ENCODE measurements around the gene SLC44A1. TPM values are rescaled to one million over a fixed set of nuclear protein-coding genes. Genes with fewer than 3 reads are reported as not detected.

The SLC44A1 gene
- total and polyA plus RNA-seq, 10 of the 15 experiments (the other 5 are each of a cell fraction or from before 2014, with no cell fraction given), result 2.4 to 21.2 (median 12.4) TPM

DNA sequence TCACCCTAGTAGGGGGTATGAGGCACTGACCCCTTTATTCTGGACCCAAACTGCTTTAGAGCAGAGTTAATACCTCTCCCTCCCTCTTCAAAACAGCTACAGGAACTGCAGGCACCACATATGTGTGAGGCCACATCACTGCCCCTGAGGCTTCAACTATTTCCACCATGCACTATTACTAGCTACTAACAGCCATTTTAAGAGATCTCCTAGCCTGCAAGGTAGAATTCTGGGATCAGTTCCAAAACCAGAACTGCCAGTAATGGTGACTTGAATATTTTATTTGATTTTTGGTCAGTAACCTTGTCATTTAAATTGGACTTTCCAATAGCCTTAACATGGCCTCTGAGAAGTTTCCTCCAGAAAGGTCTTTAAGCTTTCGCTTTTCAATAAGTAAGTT lies 148.1 kb downstream of the SLC44A1 start:
- WGBS (ENCODE audit: insufficient coverage, insufficient replicate concordance, low lambda C conversion rate, missing lambda C conversion rate), result 100% methylated on average over 1 of the region's 1 CpG
- no peak for DNase-seq (ENCODE audit: low read depth, low spot score)
- Histone ChIP-seq H3K4me1 (ENCODE audit: control insufficient read depth, insufficient read depth, low read length) (no peaks in the 10 kb centered on the region), H3K4me2 (ENCODE audit: control insufficient read depth, insufficient read depth) (no peak overlapping the region), H3K27ac (ENCODE audit: control insufficient read depth, insufficient read depth) (no peak overlapping the region), H3K36me3 (ENCODE audit: control insufficient read depth in 2 of 2, insufficient read depth in 2 of 2, low read length in 1 of 2) (no peaks in the 10 kb centered on the region), H3K9ac (ENCODE audit: control insufficient read depth, insufficient read depth, low read length) (no peak overlapping the region), H3K27me3 (replicated peaks in 1 of 2; ENCODE audit: control insufficient read depth in 2 of 2, insufficient read depth in 2 of 2, low read length in 1 of 2) (no peaks in the 10 kb centered on the region), H3K4me3 (no peak overlapping the region), H3K9me3 (replicated peaks; ENCODE audit: control insufficient read depth, insufficient read depth, low read length) (no peaks in the 10 kb centered on the region), H2AFZ (ENCODE audit: control insufficient read depth, low read depth, low read length) (no peak overlapping the region), H4K20me1 (ENCODE audit: control insufficient read depth, insufficient read depth) (no peaks in the 10 kb centered on the region), H3K79me2 (ENCODE audit: control insufficient read depth, insufficient read depth, low read length) (no peaks in the 10 kb centered on the region)
- ATAC-seq, result no peak
- intact Hi-C loops (cut with micrococcal nuclease; ENCODE audit: unreplicated experiment), result no loop called here
- CTCF ChIA-PET, result interaction anchor here (1.6 kb wide), 1 partner anchor 10 kb away, joined by 6 read pairs; no protein-coding TSS in a partner anchor
- FAIRE-seq, result no peak
- in situ Hi-C loops (cut with MboI), result no loop called here
- RAD21 ChIA-PET (ENCODE audit: unreplicated experiment), result no interaction called here
- POLR2A ChIA-PET, result interaction anchor here (1.0 kb wide), 1 partner anchor 10 kb away, joined by 4 read pairs; no protein-coding TSS in a partner anchor
- SMC1A ChIA-PET (ENCODE audit: uncharacterized antibody, unreplicated experiment), result interaction anchor here (1.0 to 2.3 kb wide), 6 partner anchors 10 to 104 kb away, joined by 3 to 6 read pairs (median 3); no protein-coding TSS in a partner anchor
- BruUV-seq (replicated peaks), result no TSS peak
- TF ChIP-seq SPI1 (IDR thresholded peaks at IDR 0.05; ENCODE audit: borderline replicate concordance, insufficient read depth, low read depth, low read length) (no peak), NFYB (IDR thresholded peaks at IDR 0.05; ENCODE audit: insufficient read depth, low read depth, low read length) (no peak), SMC3 (IDR thresholded peaks at IDR 0.05; ENCODE audit: borderline replicate concordance, low read length) (no peak), KDM1A (IDR thresholded peaks at IDR 0.05; ENCODE audit: borderline replicate concordance) (no peak), CREB1 (IDR thresholded peaks at IDR 0.05; ENCODE audit: low read depth) (no peak), MYB (IDR thresholded peaks at IDR 0.05; ENCODE audit: borderline replicate concordance, low read depth, low read length) (no peak), CBX3 (IDR thresholded peaks at IDR 0.05; ENCODE audit: borderline replicate concordance, low read depth) (no peak), HCFC1 (IDR thresholded peaks at IDR 0.05; ENCODE audit: low read length) (no peak), SMARCA5 (IDR thresholded peaks at IDR 0.05) (no peak), SIX5 (IDR thresholded peaks at IDR 0.05; ENCODE audit: low read depth, low read length, severe bottlenecking) (no peak), KLF5 (IDR thresholded peaks at IDR 0.05; ENCODE audit: partially characterized antibody) (no peak), SIN3A (IDR thresholded peaks at IDR 0.05; ENCODE audit: low read depth, low read length) (no peak)
- TF ChIP-seq, protein P1, sequence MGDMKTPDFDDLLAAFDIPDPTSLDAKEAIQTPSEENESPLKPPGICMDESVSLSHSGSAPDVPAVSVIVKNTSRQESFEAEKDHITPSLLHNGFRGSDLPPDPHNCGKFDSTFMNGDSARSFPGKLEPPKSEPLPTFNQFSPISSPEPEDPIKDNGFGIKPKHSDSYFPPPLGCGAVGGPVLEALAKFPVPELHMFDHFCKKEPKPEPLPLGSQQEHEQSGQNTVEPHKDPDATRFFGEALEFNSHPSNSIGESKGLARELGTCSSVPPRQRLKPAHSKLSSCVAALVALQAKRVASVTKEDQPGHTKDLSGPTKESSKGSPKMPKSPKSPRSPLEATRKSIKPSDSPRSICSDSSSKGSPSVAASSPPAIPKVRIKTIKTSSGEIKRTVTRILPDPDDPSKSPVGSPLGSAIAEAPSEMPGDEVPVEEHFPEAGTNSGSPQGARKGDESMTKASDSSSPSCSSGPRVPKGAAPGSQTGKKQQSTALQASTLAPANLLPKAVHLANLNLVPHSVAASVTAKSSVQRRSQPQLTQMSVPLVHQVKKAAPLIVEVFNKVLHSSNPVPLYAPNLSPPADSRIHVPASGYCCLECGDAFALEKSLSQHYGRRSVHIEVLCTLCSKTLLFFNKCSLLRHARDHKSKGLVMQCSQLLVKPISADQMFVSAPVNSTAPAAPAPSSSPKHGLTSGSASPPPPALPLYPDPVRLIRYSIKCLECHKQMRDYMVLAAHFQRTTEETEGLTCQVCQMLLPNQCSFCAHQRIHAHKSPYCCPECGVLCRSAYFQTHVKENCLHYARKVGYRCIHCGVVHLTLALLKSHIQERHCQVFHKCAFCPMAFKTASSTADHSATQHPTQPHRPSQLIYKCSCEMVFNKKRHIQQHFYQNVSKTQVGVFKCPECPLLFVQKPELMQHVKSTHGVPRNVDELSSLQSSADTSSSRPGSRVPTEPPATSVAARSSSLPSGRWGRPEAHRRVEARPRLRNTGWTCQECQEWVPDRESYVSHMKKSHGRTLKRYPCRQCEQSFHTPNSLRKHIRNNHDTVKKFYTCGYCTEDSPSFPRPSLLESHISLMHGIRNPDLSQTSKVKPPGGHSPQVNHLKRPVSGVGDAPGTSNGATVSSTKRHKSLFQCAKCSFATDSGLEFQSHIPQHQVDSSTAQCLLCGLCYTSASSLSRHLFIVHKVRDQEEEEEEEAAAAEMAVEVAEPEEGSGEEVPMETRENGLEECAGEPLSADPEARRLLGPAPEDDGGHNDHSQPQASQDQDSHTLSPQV (IDR thresholded peaks at IDR 0.05), result no peak
- TF ChIP-seq, protein P2, sequence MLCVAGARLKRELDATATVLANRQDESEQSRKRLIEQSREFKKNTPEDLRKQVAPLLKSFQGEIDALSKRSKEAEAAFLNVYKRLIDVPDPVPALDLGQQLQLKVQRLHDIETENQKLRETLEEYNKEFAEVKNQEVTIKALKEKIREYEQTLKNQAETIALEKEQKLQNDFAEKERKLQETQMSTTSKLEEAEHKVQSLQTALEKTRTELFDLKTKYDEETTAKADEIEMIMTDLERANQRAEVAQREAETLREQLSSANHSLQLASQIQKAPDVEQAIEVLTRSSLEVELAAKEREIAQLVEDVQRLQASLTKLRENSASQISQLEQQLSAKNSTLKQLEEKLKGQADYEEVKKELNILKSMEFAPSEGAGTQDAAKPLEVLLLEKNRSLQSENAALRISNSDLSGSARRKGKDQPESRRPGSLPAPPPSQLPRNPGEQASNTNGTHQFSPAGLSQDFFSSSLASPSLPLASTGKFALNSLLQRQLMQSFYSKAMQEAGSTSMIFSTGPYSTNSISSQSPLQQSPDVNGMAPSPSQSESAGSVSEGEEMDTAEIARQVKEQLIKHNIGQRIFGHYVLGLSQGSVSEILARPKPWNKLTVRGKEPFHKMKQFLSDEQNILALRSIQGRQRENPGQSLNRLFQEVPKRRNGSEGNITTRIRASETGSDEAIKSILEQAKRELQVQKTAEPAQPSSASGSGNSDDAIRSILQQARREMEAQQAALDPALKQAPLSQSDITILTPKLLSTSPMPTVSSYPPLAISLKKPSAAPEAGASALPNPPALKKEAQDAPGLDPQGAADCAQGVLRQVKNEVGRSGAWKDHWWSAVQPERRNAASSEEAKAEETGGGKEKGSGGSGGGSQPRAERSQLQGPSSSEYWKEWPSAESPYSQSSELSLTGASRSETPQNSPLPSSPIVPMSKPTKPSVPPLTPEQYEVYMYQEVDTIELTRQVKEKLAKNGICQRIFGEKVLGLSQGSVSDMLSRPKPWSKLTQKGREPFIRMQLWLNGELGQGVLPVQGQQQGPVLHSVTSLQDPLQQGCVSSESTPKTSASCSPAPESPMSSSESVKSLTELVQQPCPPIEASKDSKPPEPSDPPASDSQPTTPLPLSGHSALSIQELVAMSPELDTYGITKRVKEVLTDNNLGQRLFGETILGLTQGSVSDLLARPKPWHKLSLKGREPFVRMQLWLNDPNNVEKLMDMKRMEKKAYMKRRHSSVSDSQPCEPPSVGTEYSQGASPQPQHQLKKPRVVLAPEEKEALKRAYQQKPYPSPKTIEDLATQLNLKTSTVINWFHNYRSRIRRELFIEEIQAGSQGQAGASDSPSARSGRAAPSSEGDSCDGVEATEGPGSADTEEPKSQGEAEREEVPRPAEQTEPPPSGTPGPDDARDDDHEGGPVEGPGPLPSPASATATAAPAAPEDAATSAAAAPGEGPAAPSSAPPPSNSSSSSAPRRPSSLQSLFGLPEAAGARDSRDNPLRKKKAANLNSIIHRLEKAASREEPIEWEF (IDR thresholded peaks at IDR 0.05; ENCODE audit: insufficient replicate concordance, low read depth, low read length), result no peak
- TF ChIP-seq, protein P3, sequence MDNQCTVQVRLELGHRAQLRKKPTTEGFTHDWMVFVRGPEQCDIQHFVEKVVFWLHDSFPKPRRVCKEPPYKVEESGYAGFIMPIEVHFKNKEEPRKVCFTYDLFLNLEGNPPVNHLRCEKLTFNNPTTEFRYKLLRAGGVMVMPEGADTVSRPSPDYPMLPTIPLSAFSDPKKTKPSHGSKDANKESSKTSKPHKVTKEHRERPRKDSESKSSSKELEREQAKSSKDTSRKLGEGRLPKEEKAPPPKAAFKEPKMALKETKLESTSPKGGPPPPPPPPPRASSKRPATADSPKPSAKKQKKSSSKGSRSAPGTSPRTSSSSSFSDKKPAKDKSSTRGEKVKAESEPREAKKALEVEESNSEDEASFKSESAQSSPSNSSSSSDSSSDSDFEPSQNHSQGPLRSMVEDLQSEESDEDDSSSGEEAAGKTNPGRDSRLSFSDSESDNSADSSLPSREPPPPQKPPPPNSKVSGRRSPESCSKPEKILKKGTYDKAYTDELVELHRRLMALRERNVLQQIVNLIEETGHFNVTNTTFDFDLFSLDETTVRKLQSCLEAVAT (IDR thresholded peaks at IDR 0.05), result no peak

Measured in GM12878 (cell line).